ENCODE data around the gene DPH1.
"Not testable (repeated sequence)": the region's sequence is repeated elsewhere in the genome, so short reads cannot be mapped to it uniquely, and the experiment has no call there.

DPH1 gene

GRCh38 chr17:2008332-2009126 lies 21.4 kb upstream of the DPH1 start:
- DNase-seq (ENCODE audit: low read depth) = no peak

GRCh38 chr17:2009737-2010136 lies 20.2 kb upstream of the DPH1 start:
- no peak for DNase-seq (ENCODE audit: low read depth)

GRCh38 chr17:2011411-2012371 lies 18.3 kb upstream of the DPH1 start:
- DNase-seq (ENCODE audit: low read depth) = peak; percentile 75

- DNase-seq (ENCODE audit: low read depth) = no peak
Observed at GRCh38 chr17:2012499-2012898, 17.5 kb upstream of the DPH1 start.

- not testable (repeated sequence) for DNase-seq (ENCODE audit: low read depth)
Observed at GRCh38 chr17:2013220-2013993, 16.5 kb upstream of the DPH1 start.

- DNase-seq (ENCODE audit: low read depth) = no peak
Observed at GRCh38 chr17:2013994-2014317, 16.0 kb upstream of the DPH1 start.

GRCh38 chr17:2015314-2015713 lies 14.6 kb upstream of the DPH1 start:
- no peak for DNase-seq (ENCODE audit: low read depth)

- DNase-seq (ENCODE audit: low read depth) = no peak
Observed at GRCh38 chr17:2016494-2016893, 13.5 kb upstream of the DPH1 start.

- DNase-seq (ENCODE audit: low read depth) = no peak
Observed at GRCh38 chr17:2017274-2017941, 12.5 kb upstream of the DPH1 start.

- no peak for DNase-seq (ENCODE audit: low read depth)
Observed at GRCh38 chr17:2018716-2019510, 11.0 kb upstream of the DPH1 start.

GRCh38 chr17:2019723-2020122 lies 10.2 kb upstream of the DPH1 start:
- DNase-seq (ENCODE audit: low read depth) = no peak

GRCh38 chr17:2020721-2021120 lies 9.2 kb upstream of the DPH1 start:
- DNase-seq (ENCODE audit: low read depth) = no peak

- DNase-seq (ENCODE audit: low read depth) = no peak
Observed at GRCh38 chr17:2022647-2023240, 7.2 kb upstream of the DPH1 start.

GRCh38 chr17:2023256-2023655 lies 6.7 kb upstream of the DPH1 start:
- DNase-seq (ENCODE audit: low read depth) = no peak

GRCh38 chr17:2023692-2024571 lies 6.0 kb upstream of the DPH1 start:
- DNase-seq (ENCODE audit: low read depth) = no peak

GRCh38 chr17:2024572-2025219 lies 5.3 kb upstream of the DPH1 start:
- no peak for DNase-seq (ENCODE audit: low read depth)

GRCh38 chr17:2025220-2025621 lies 4.7 kb upstream of the DPH1 start, which contains the start of gene RTN4RL1:
TSS of gene RTN4RL1 (minus strand) at chr17:2025334. CDS start at chr17:2024865, 469 bp downstream.
- peak; percentile 79 for DNase-seq (ENCODE audit: low read depth)

- DNase-seq (ENCODE audit: low read depth) = no peak
Observed at GRCh38 chr17:2025622-2026309, 4.2 kb upstream of the DPH1 start.
